PC-3 (cell line): ENCODE measurements around the gene CCDC63. TPM values are rescaled to one million over a fixed set of nuclear protein-coding genes. Genes with fewer than 3 reads are reported as not detected.

Source experiments
- ATAC-seq: fragments of 200-7000 bp; cut with Tn5 transposase; 2 replicates; pipeline ENCODE4 v1.9.1; 2020; ENCODE audit warnings: mild to moderate bottlenecking, moderate library complexity
- BruUV-seq: library from RNA; stranded (reverse); fragments of 400-500 nt; replicated peaks from 2 replicates; lab custom pipeline; 2021; lab: Mats Ljungman, UMichigan
- CTCF ChIA-PET: fragments of 300-600 bp; sonication (Branson Sonifier 250); formaldehyde crosslinking; loops from one replicate; lab custom pipeline; 2022; ENCODE audit warnings: antibody characterized with exemption; lab: Charles Lee
- POLR2A ChIA-PET: fragments of 300-600 bp; sonication (Branson Sonifier 250); formaldehyde crosslinking; loops from one replicate; lab custom pipeline; 2022; ENCODE audit warnings: antibody characterized with exemption; ENCODE audit not compliant: unreplicated experiment; lab: Charles Lee
- DNase-seq: peaks from one replicate; pipeline ENCODE4 v3.0.0-alpha.2; 2015
- H2AFZ ChIP-seq: fragments of 300-600 bp; sonication (generic); 2 replicates; pipeline ENCODE4 v1.6.0; 2016; ENCODE audit warnings: antibody characterized with exemption, low read length
- H3F3A ChIP-seq: fragments of 300-600 bp; sonication (generic); one replicate; pipeline ENCODE4 v1.6.0; 2017; ENCODE audit warnings: antibody characterized with exemption, low read length, control low read depth, mild to moderate bottlenecking; ENCODE audit not compliant: unreplicated experiment
- H3K27ac ChIP-seq: fragments of 300-600 bp; sonication (generic); 2 replicates; pipeline ENCODE4 v1.5.1; 2016; ENCODE audit warnings: mild to moderate bottlenecking, low read length
- H3K27me3 ChIP-seq: fragments of 300-600 bp; sonication (generic); 2 replicates; pipeline ENCODE4 v1.6.1; 2016; ENCODE audit warnings: low read length, mixed read lengths
- H3K36me3 ChIP-seq: fragments of 300-600 bp; sonication (generic); 2 replicates; pipeline ENCODE4 v1.6.1; 2016; ENCODE audit warnings: low read depth, mixed run types, low read length, mixed read lengths
- H3K4me1 ChIP-seq: fragments of 300-600 bp; sonication (generic); 2 replicates; pipeline ENCODE4 v1.5.1; 2016; ENCODE audit warnings: low read length; ENCODE audit not compliant: insufficient read depth
- H3K4me2 ChIP-seq: fragments of 300-600 bp; sonication (generic); 2 replicates; pipeline ENCODE4 v1.6.0; 2016; ENCODE audit warnings: low read length
- H3K4me3 ChIP-seq: fragments of 300-600 bp; sonication (generic); 2 replicates; pipeline ENCODE4 v1.5.1; 2016; ENCODE audit warnings: mild to moderate bottlenecking, low read length, mixed read lengths
- H3K79me2 ChIP-seq: fragments of 300-600 bp; sonication (generic); 2 replicates; pipeline ENCODE4 v1.6.1; 2017; ENCODE audit warnings: low read length, mixed read lengths
- H3K9ac ChIP-seq: fragments of 300-600 bp; sonication (generic); 2 replicates; pipeline ENCODE4 v1.6.0; 2016; ENCODE audit warnings: mild to moderate bottlenecking, low read length
- H3K9me2 ChIP-seq: fragments of 300-600 bp; sonication (generic); replicated peaks from 2 replicates; pipeline ENCODE4 v1.6.1; 2016; ENCODE audit warnings: mixed run types, low read length, mixed read lengths
- H3K9me3 ChIP-seq: fragments of 300-600 bp; sonication (generic); 2 replicates; pipeline ENCODE4 v1.6.1; 2016; ENCODE audit warnings: low read length, mixed read lengths
- H4K20me1 ChIP-seq: fragments of 300-600 bp; sonication (generic); 2 replicates; pipeline ENCODE4 v1.6.1; 2016; ENCODE audit warnings: low read length, mixed read lengths
- EZH2 ChIP-seq: fragments of 300-600 bp; sonication (generic); IDR thresholded peaks from one replicate; pipeline ENCODE4 v1.6.1; 2017; ENCODE audit warnings: antibody characterized with exemption, mild to moderate bottlenecking, low read length; ENCODE audit not compliant: unreplicated experiment
- EZH2phosphoT487 ChIP-seq: fragments of 300-600 bp; sonication (generic); IDR thresholded peaks from 2 replicates; pipeline ENCODE4 v1.6.1; 2018; ENCODE audit warnings: mild to moderate bottlenecking, antibody characterized with exemption, low read length, borderline replicate concordance
- intact Hi-C: fragments of 100-400 bp; cut with micrococcal nuclease; formaldehyde crosslinking; loops from 2 replicates; pipeline ENCODE4 v1.9.0; 2023
- total RNA-seq: library from RNA; depleted of rRNA; stranded (reverse); fragments of >200 nt; gene quantifications from 2 replicates; pipeline ENCODE4 v1.2.3, GENCODE V29; 2014
- TF ChIP-seq, protein P1 (sequence below): fragments of 300-600 bp; sonication (generic); conservative IDR thresholded peaks from 2 replicates; pipeline ENCODE4 v1.5.1; 2017; ENCODE audit warnings: antibody characterized with exemption, low read depth, mild to moderate bottlenecking, low read length

The CCDC63 gene
- total RNA-seq, 1 experiment from 2014 or later, result not detected

DNA sequence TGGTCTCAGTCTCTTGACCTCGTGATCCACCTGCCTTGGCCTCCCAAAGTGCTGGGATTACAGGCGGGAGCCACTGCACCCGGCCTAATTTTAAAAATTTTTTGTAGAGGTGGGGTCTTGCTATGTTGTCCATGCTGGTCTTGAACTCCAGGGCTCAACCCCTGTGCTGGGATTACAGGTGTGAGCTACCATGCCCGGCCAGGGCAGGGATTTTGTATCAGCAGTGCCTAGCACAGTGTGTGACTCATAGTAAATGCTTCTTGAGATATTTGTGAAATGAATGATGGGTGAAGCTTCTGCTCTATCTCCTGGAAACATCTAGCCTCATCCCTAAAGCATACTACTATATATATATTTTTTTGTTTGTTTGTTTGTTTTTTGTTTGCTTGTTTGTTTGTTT is 36.5 kb downstream of the CCDC63 start:
- Histone ChIP-seq H3K9me2 (no peaks in the 10 kb centered on the region), H3K9me3 (no peaks in the 10 kb centered on the region), H3K4me3 (no peak overlapping the region), H3K79me2 (no peaks in the 10 kb centered on the region), H3K9ac (no peak overlapping the region), H4K20me1 (no peaks in the 10 kb centered on the region), H3F3A (no peaks in the 10 kb centered on the region), H2AFZ (no peak overlapping the region), H3K4me2 (no peak overlapping the region), H3K27ac (no peak overlapping the region), H3K27me3 (no peaks in the 10 kb centered on the region), H3K4me1 (no peaks in the 10 kb centered on the region), H3K36me3 (no peaks in the 10 kb centered on the region)
- ATAC-seq (no peak), DNase-seq (no peak)
- ChIA-PET POLR2A (no interaction called here), CTCF (no interaction called here)
- intact Hi-C loops, result no loop called here
- no TSS peak for BruUV-seq
- TF ChIP-seq, protein P1, sequence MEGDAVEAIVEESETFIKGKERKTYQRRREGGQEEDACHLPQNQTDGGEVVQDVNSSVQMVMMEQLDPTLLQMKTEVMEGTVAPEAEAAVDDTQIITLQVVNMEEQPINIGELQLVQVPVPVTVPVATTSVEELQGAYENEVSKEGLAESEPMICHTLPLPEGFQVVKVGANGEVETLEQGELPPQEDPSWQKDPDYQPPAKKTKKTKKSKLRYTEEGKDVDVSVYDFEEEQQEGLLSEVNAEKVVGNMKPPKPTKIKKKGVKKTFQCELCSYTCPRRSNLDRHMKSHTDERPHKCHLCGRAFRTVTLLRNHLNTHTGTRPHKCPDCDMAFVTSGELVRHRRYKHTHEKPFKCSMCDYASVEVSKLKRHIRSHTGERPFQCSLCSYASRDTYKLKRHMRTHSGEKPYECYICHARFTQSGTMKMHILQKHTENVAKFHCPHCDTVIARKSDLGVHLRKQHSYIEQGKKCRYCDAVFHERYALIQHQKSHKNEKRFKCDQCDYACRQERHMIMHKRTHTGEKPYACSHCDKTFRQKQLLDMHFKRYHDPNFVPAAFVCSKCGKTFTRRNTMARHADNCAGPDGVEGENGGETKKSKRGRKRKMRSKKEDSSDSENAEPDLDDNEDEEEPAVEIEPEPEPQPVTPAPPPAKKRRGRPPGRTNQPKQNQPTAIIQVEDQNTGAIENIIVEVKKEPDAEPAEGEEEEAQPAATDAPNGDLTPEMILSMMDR, result no peak
- TF ChIP-seq EZH2, result no peak
- TF ChIP-seq EZH2phosphoT487, result no peak

DNA sequence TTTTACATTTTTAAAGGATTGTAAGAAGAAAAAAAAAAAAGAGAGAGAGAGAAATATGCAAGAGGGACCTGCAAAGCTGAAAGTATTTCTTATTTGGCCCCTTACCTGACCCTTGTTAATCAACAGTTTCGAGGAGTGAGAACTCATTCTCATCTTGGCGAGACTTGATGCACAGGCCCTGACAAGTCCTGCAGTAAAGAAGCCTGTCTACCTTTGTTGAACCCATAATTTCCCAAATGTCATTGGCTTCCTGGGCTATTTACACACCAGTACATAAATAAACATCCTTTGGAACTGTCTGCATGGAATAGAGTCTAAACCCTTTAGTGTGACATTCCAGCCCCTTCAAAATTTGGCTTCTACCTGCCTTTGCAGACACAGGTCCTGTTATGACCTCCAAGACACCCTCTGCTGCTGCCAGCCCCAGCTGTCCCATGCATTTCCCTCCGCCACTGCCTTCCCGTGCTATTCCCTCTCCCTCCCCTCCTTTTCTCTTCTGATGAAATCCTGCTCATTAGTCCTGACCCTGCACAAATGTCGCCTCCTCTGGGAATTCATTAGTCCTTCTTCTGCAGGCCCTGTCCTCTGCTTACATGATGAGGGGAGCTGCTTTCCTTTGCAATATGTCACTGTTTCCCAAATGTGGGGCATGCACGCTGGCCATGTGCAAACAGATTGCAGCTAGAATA is 38.5 kb downstream of the CCDC63 start:
- H3K4me2 ChIP-seq, result no peak overlapping the region
- TF ChIP-seq, protein P1, result no peak
- TF ChIP-seq EZH2phosphoT487, result no peak
- no peak for TF ChIP-seq EZH2
- ATAC-seq (no peak), DNase-seq (no peak)
- no peaks in the 10 kb centered on the region for H4K20me1 ChIP-seq
- CTCF ChIA-PET, result interaction anchor here (0.6 kb wide), 3 partner anchors 12 to 415 kb away, joined by 3 to 4 read pairs (median 4); no protein-coding TSS in a partner anchor
- no peaks in the 10 kb centered on the region for H3K9me2 ChIP-seq
- intact Hi-C loops, result loop anchor here (5.0 kb wide), 3 partner anchors 58 to 333 kb away; no protein-coding TSS in a partner anchor
- no peak overlapping the region for H3K4me3 ChIP-seq
- no peaks in the 10 kb centered on the region for H3K4me1 ChIP-seq
- H3F3A ChIP-seq, result no peaks in the 10 kb centered on the region
- POLR2A ChIA-PET, result no interaction called here
- no peak overlapping the region for H3K27ac ChIP-seq
- no peak overlapping the region for H2AFZ ChIP-seq
- no peaks in the 10 kb centered on the region for H3K36me3 ChIP-seq
- no peaks in the 10 kb centered on the region for H3K27me3 ChIP-seq
- no peak overlapping the region for H3K9ac ChIP-seq
- no peaks in the 10 kb centered on the region for H3K9me3 ChIP-seq
- H3K79me2 ChIP-seq, result no peaks in the 10 kb centered on the region
- BruUV-seq, result no TSS peak
